CD1c-positive myeloid dendritic cell (primary cell): ENCODE measurements around the gene STK31.
A peak's percentile ranks its signal among the peaks of the same experiment; 100 is the strongest.
"Not testable (repeated sequence)": the region's sequence is repeated elsewhere in the genome, so short reads cannot be mapped to it uniquely, and the experiment has no call there.

Source experiments
- DNase-seq: peaks from one replicate; pipeline ENCODE4 v3.0.0-alpha.2; 2016; ENCODE audit errors: extremely low spot score

The STK31 gene

GRCh38 chr7:23788843-23789242 is 78.8 kb downstream of the STK31 start:
- no peak for DNase-seq

DNA sequence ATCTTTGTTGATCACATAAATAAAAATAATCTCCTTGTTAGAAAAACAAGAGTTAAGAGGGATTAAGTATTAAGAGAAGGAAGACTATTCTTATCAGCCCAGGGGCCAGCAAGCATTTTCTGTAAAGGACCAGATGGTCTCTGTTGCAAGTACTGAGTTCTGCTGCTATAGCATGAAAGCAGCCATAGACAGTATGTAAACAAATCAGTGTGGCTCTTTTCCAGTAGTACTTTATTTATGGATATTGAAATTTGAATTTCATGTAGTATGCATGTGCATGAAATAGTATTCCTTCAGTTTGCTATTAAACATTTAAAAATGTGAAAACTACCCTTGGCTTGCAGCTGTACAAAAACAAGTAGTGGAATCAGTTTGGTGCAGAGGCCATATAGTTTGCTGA is 81.7 kb downstream of the STK31 start:
- no peak for DNase-seq

DNA sequence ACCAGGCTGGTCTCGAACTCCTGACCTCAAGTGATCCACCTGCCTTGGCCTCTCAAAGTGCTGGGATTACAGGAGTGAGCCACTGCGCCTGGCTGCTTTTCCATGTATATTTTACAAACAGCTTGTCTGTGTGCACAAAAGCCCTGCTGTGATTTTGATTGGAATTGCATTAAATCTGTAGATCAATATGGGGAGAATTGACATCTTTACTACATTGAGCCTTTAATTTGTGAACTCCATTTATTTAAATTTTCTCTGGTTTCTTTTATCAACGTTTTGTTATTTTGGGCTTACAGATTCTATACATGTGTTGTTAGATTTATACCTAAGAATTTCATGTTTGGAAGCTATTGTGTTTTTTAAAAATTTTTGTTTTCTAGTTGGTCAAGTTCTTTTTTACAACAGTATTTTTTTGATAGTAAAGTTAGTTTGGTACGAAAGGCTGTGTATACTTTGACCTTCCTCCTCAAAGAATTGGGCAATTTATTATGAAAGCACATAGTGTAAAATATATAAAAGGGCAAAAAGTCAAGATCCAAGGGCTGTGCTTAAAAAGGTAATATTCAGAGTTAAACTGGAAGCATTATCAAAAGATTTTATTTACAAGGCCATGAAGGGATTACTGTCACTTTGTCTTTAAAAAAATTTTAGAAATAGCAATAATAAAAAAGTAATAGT is 92.8 kb downstream of the STK31 start:
- DNase-seq, result no peak

DNA sequence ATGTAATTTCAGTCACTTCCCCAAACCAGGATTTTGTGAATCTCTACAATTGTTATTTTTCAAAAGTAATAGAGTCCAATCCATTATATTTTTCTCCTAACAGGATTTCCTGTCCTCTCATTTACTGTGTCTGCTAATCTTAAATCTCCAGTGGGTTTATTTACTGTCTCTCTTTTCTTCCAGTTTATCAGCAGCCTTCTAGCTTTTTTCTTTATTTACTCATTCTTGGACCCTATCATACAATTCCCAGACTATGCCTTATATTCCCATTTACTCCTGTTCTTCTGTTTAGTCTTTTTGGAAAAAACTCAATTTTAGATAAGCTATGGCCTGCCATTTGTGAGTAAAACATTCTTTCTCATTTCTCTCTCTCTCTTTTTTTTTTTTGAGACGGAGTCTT is 94.7 kb downstream of the STK31 start:
- DNase-seq, result no peak

DNA sequence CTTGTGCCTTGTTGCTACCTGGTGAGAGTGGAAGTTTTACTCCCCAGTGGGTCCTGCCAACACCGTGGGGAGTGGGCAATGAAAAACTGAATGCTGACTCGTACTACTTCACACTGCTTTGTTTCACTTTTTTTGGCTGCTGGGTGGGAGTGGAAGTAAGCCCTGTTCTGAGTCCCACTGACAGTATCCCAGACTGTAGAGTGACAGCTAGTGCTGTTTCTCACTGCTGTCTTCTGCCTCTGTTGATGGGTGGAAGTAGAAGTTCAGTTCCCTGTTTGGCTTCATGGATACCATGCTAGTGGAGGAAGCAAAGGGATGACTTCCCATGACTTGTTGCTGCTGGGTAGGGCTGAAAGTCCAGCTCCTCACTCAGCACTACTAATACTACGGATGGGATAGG is 98.4 kb downstream of the STK31 start:
- DNase-seq, result no peak

DNA sequence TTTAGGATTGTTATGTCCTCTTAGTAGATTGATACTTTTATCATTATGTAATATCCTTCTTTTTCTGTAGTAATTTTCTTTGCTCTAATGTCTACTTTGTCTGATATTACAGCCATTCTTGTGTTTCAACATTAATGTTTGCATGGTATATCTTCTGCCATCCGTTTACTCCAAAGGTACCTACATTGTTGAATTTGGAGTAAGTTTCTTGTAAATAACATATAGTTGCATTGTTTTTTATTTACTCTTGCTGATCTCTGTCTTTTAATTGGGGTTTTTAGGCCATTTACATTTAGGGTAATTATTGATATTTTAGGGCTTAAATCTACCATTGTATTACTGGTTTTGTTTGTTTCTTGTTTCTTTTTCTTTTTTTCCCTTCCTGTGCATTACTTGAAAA is 100.1 kb downstream of the STK31 start:
- DNase-seq, result no peak

GRCh38 chr7:23811540-23811939 is 101.5 kb downstream of the STK31 start:
- peak; percentile 1 for DNase-seq

GRCh38 chr7:23828125-23828524 is 118.1 kb downstream of the STK31 start:
- DNase-seq, result not testable (repeated sequence)

DNA sequence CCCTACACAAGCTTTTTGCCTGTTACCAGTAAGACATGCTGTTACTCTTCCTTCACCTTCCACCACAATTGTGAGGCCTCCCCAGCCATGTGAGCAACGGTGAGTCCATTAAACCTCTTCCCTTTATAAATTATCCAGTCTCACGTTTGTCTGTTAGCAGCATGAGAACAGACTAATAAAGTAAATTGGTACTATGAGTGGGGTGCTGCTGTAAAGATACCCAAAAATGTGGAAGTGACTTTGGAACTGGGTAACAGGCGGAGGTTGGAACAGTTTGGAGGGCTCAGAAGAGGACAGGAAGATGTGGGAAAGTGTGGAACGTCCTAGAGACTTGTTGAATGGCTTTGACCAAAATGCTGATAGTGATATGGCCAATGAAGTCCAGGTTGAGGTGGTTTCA is 122.7 kb downstream of the STK31 start:
- not testable (repeated sequence) for DNase-seq

DNA sequence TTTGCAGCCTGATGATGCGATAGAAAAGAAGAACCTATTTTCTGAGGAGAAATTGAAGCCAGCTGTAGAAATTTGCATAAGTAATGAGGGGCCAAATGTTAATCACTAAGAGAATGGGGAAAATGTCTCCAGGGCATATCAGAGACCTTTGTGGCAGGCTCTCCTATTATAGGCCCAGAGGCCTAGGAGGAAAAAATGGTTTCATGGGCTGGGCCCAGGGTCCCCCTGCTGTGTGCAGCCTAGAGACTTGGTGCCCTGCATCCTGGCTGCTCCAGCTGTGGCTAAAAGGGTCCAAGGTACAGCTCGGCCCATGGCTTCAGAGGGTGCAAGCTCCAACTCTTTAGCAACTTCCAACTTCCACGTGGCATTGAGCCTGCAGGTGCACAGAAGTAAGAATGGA is 123.4 kb downstream of the STK31 start:
- no peak for DNase-seq

DNA sequence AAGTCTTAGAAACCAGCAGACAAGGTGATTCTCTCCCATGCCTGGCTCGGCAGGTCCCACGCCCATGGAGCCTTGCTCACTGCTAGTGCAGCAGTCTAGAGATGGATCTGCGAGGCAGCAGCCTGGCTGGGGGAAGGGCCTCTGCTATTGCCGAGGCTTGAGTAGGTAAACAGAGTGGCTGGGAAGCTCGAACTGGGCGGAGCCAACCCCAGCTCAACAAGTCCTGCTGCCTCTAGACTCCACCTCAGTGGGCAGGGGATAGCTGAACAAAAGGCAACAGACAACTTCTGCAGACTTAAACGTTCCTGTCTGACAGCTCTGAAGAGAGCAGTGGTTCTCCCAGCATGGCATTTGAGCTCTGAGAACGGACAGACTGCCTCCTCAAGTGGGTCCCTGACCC is 134.8 kb downstream of the STK31 start:
- DNase-seq, result not testable (repeated sequence)

DNA sequence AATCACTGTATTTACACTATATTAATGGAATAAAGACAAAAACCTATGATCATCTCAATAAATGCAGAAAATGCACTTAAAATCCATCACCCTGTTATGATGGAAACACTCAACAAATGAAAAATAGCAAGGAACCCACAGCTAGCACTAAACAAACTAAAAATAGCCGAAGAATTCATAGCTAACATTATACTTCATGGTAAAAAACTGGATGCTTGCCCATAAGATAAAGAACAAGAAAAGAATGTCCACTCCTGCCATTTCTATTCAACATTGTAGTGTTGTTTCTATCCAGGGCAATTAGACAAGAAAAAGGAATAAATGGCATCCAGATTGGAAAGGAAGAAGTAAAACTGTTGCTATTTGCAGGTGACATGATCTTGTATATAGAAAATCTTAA is 142.1 kb downstream of the STK31 start:
- DNase-seq, result no peak

DNA sequence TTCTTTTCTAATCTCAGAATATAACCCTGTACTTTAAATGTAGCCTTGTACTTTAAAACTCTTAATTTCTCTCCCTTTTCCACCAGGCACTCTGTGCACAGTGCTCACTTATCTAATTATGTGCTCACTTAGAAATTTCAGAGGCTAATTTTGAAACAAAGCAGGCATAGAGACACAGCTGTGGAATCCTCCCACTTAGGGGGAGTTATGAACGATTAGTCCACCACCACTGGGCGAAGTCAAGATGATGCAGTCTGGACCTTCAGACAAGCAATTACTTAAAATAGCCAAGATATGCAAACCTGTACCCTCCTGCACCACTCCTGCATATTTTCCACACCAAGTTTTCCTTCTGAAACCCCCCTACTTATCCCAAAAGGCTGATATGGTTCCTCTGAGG is 143.0 kb downstream of the STK31 start:
- no peak for DNase-seq

- no peak for DNase-seq
These were observed 153.3 kb downstream of the STK31 start for GRCh38 chr7:23863209-23863787.

- no peak for DNase-seq
These were observed 155.0 kb downstream of the STK31 start for GRCh38 chr7:23864973-23865372.

DNA sequence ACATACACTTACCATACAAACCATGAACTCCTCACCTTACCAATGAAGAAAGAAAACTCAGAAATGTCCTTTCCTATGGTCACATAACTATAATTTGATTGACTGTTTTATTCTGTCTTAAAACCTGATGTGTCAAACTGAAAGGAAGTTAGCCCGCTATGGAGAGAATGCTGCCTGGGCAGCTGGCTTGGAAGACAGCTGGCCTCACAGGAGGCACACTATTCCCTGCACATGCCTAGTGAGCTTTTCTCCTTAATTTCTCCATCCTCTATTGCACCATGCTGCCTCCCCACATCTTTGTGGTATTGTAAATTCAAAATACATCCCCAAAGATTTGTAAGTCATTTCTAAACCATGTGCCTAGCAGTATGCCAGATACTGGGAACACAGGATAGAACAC is 163.3 kb downstream of the STK31 start:
- no peak for DNase-seq

GRCh38 chr7:23876526-23876925 is 166.5 kb downstream of the STK31 start:
- not testable (repeated sequence) for DNase-seq
